GM04504 (cell line): ENCODE measurements around the gene WT1.

Experiments
- DNase-seq: peaks from one replicate; pipeline ENCODE4 v3.0.0-alpha.2; 2012; ENCODE audit warnings: low read depth

Gene WT1

GRCh38 chr11:32421992-32422391, 13.3 kb downstream of the WT1 start:
- DNase-seq: no peak

- no peak for DNase-seq
These were observed 14.1 kb downstream of the WT1 start for GRCh38 chr11:32420937-32421901.

- DNase-seq: no peak
These were observed 15.2 kb downstream of the WT1 start for GRCh38 chr11:32420139-32420538.

GRCh38 chr11:32418836-32419235, 16.5 kb downstream of the WT1 start:
- no peak for DNase-seq

GRCh38 chr11:32417806-32418205, 17.5 kb downstream of the WT1 start:
- no peak for DNase-seq

- DNase-seq: no peak
These were observed 19.0 kb downstream of the WT1 start for GRCh38 chr11:32416301-32416700.

GRCh38 chr11:32414925-32415324, 20.4 kb downstream of the WT1 start:
- no peak for DNase-seq

GRCh38 chr11:32411942-32412615, 23.3 kb downstream of the WT1 start:
- DNase-seq: no peak

GRCh38 chr11:32405592-32405991, 29.7 kb downstream of the WT1 start:
- DNase-seq: no peak

GRCh38 chr11:32402836-32403235, 32.5 kb downstream of the WT1 start:
- DNase-seq: no peak

- no peak for DNase-seq
These were observed 34.5 kb downstream of the WT1 start for GRCh38 chr11:32400670-32401369.

- no peak for DNase-seq
These were observed 35.1 kb downstream of the WT1 start for GRCh38 chr11:32400196-32400595.

GRCh38 chr11:32396991-32397390, 38.3 kb downstream of the WT1 start:
- DNase-seq: no peak

GRCh38 chr11:32396331-32396730, 39.0 kb downstream of the WT1 start:
- no peak for DNase-seq

- DNase-seq: no peak
These were observed 40.2 kb downstream of the WT1 start for GRCh38 chr11:32395127-32395526.

- no peak for DNase-seq
These were observed 42.5 kb downstream of the WT1 start for GRCh38 chr11:32392840-32393239.

GRCh38 chr11:32391956-32392553, 43.3 kb downstream of the WT1 start:
- no peak for DNase-seq

GRCh38 chr11:32391479-32391878, 43.9 kb downstream of the WT1 start:
- no peak for DNase-seq

- no peak for DNase-seq
These were observed 44.6 kb downstream of the WT1 start for GRCh38 chr11:32390712-32391111.

- no peak for DNase-seq
These were observed 46.2 kb downstream of the WT1 start for GRCh38 chr11:32388871-32389770.

- no peak for DNase-seq
These were observed 47.0 kb downstream of the WT1 start for GRCh38 chr11:32388365-32388764.
